HG03175 (cell line): ENCODE data around the gene CASP7.
"Not testable (repeated sequence)": the region's sequence is repeated elsewhere in the genome, so short reads cannot be mapped to it uniquely, and the experiment has no call there.

Source experiments
- ATAC-seq: cut with Tn5 transposase; IDR thresholded peaks from one replicate; pipeline ENCODE4 v1.9.1; 2021; ENCODE audit warnings: mild to moderate bottlenecking, moderate library complexity; ENCODE audit not compliant: unreplicated experiment

Gene CASP7

DNA sequence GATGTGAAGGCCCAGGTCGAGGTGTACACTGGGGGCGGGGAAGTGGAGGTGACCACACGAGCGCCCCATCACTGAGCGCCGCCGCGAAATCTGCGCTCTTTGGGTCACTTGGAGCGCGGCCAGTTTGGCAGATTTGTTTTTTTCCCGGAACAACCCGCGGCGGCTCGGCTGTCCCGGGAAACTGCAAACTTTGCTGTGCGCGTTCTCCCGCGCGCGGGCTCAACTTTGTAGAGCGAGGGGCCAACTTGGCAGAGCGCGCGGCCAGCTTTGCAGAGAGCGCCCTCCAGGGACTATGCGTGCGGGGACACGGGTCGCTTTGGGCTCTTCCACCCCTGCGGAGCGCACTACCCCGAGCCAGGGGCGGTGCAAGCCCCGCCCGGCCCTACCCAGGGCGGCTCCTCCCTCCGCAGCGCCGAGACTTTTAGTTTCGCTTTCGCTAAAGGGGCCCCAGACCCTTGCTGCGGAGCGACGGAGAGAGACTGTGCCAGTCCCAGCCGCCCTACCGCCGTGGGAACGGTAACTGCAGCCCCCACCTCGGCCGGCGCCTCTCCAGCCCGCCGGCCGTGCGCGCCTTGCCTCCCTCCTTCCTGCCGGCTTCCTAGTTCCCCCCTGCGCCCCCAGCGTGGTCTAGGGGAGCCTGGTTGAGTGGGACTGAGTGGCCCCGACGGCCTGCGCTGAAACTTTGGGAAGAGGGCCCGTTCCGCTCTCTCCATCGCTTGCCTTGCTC is at the start of gene CASP7:
CASP7 (plus strand) TSS at position 450 of the 727 bp plus-strand sequence. CDS start 17,582 bp downstream, outside the sequence.
- ATAC-seq: peak; percentile 70

DNA sequence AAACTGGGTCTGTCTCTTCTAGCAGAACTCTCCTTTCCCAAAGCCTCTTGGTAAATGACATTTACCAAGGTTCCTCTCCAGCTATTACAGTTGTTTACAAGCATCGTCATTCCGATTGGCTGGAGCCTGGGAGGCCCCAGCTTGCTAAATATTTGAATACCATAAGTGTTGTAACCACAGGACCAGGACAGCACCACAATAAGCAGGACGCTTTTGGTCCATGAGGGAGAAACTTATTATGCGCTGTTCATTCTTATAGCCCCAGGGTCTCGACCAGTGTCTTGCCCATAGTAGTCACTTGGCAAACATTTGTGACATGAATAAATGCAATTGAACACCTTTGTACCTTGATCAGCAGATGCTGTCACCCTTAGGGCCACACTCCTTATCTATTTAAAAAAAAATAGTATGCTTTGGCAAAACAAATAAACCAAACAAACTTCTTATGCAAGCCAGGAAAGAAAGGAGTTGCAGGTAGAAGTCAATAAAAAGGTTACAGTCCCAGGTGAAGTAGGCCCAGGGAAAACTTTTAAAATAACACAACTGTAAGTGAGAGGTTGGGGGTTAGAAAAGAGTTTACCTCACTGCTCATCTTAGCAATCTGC is 48.7 kb upstream of the CASP7 start:
- ATAC-seq: no peak

DNA sequence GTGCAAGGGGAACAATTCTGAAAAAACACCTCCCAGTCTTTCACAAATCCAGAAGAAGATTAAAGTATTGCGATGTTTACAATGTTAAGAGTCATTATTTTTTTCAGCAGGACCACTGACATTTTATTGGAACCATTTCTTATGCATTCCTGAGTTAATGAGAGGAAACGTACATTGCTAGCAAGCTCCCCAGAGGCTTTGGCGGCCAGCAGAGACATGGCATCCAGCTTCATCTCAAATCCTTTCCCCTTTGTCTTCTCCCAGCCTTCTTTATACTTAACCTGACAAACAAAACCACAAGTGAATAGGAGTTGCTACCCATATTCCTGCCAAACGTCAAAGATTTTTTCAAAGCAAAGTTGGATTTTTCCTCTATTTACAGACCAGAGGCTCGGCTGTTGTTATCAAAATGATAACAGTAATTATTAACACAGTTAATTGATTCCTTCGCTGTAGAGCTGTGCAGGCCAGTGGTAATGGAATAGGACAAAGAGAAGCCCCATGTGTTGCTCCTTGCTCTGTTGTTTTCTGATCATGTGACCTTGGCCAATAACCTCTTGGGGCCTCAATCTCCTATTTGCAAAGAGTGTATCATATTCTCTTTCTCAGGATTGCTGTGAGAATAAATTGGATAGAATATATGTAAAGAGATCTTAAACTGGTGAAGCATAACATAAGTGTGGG is 47.9 kb upstream of the CASP7 start:
- ATAC-seq: no peak

DNA sequence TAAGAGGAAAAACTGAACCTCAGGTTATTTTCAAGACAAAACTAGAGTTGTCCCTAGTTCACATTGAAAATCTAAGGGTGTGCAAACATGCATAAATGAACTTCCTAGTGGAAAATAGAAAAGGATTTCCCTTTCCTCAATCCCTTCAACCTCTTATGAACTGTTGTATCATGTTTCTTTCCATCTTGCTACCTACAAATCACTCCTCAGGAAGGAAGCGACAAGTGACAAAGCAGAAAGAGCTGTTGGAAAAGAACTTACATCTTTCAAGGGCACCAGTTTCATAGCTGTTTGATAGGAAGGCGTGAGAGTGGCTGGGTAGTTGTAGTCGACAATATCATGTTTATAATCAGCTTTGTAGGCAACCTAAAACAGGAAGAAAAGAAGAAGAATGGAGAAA is 39.7 kb upstream of the CASP7 start:
- ATAC-seq: no peak

DNA sequence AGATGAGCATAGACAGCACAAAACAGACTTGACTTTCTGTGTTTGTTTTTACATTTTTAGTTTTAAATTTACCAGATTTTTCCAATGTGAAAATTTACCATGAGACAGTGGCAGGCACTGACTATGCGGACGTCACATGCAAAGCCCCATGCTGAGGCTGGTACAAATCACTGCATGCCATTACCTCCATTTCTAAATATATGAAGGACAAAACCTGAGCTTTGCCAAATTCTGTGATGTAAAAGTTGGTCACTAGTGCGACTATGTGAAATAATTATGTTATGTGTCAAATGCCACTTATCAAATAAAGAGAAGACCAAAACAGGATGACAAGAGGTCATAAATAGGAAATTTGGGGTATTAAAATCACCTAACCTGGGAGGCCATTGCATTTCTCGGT is 38.0 kb upstream of the CASP7 start:
- ATAC-seq: no peak

DNA sequence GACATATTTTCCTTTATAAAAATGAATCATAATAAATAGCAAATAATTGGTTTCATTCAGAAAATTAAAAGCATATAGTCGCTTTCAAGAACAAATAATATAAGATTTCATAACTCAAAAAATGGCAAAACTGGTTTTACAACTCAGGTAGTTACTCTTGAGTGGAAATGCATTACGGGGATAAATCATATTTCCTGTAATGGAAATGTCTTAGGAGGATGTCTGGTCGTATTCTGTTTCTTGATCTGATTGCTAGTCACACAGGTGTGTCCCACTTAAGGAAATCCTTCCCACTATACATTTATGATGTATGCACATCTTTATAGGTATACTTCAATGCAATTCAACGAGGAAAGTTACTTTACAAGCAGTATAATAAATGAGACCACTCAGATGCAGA is 36.5 kb upstream of the CASP7 start:
- ATAC-seq: no peak

DNA sequence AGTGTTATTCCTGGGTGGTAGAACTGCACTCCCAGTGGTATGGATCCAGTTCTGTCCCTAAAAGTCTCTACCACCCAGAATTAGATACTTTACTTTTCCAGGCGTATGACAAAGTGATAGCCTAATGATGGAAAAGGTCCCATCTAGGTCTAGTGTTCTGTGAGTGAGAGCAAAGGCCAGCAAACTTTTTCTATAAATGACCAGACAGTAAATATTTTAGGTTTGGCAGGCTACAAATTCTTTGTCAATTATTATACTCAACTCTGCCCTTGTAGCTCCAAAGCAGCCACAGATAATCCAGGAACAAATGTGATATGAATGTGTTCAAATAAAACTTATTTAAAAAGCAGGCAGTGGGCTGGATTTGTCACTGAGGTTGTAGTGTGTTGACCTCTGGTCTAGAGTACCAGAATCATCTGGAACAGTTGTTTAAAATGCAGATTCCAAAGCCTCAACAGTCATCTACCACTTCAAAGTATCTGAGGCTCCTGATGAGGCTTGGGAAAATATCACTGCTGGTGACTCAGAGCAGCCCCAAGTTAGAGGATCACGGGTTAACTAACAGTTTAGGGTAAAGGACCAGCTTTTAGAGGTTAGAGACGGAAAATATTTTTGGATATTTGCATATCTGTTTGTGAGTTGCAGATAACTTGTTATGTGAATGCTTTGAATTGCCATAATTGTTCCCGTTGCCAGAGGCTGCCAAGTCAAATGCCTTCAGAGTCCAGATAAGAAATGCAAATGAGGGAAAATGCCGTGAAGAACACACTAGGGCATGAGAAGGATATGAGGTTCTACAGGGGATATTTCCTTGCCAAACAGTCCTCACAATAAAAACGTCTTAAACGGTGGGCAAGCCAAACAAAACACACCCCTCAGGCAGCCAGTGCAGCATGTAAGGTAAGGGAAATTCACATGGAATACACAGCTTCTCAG is 35.3 kb upstream of the CASP7 start:
- no peak for ATAC-seq

DNA sequence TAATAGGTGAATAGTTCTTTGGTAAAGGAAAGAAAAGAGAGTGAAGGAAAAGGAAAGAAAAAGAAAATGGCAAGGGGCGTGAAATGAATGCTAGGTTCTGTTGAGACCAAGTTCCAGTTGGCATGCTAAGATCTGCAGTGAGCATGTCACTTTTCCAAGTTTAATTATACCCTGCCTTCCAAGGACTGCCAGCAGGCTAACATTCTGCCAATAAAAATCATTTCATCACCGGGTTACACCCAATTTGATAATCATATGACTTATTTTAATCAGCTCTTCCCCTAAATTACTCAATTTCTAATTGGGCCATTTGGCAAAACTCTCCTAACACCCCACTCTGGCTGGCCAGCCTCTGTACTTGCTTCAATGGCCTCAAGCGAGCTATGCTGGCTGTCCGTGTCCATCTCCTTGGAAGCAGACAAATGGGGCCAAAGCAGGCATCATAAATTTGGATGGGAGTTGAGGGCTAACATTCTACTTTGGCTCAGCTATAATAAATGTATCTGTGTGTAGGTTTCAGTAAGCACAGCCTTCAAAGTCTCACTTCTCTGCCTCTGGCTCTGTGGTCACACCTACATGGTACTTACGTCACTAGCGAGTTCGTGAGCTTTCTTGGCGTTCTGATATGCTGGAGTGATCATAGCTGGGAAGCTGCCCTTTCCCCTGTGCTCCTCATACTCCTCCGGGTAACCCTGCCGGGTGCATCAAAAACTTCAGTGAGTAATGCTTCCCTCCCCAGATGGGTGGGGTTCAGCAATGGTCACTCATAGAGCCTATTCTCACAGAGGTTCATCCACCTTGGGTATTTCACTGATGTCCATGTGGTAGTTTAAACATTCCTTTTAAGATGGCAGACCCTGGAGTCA is 33.1 kb upstream of the CASP7 start:
- no peak for ATAC-seq

DNA sequence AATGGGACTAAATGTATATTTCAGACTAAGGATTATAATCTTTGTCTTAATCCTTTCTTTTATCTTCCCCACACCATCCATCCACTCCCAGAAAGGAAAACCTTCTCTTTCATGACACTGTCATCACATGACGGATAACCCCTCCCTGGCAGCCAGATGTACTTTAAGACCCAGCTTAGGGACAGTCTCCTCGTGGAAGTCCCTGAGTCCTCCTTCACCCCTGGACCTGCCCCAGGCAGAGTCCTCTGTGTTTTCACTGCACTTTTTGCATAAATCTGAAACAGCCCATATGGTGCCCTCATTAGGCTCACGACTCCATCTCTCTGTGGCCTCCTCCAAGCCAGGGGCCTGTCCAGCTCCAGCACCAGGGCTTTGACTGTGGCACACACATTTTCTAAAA is 31.9 kb upstream of the CASP7 start:
- no peak for ATAC-seq

DNA sequence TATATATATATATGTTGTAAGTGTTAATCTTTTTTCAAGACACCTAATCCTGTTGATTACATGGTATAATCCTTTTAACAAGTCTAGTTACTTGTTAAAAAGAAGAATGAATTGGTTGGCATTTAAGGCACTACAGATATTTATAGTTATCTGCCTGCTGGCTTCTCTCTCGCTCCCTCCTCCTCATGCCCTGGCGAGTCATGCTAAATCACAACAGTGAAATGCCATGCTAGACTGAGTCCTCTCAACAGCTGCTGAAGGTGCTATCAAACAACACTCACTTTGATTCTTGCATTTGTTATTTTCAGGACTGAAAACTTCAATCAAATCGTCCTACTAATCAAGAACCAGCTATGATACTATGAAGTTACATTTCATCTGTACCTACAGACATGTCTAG is 31.2 kb upstream of the CASP7 start:
- no peak for ATAC-seq

DNA sequence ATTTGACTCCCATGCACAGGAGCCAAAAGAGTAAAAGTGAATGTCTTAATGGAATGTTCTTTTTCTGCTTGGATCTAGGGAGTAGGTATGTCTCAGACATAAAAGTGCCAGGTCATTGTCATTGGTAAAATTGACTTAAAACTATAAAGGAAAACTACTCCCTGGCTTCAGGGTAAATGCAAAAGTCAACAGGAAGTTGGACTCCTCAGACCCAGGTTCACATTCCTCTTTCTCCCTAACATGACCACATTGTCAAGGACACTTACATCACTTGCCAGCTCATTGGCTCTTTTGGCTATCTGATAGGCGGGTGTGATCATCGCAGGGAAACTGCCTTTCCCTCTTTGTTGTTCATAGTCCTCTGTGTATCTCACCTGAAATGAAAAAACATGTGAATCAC is 29.5 kb upstream of the CASP7 start:
- no peak for ATAC-seq

DNA sequence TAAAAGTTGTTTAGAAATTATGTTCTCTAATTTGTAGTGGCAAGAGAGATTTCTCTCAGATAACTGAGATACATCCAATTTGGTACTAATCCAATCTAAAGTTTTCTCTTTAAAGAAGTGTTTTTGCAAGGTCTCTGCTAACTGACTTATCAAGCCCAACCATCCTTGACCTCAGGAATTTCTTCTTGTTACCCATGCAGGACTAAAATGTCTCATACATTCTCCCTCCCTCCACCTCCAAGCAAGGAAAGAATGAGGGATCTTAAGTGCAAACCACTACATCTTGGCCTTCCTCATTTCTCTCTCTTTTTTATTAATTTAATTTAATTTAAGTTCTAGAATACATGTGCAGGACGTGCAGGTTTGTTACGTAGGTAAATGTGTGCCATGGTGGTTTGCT is 28.7 kb upstream of the CASP7 start:
- ATAC-seq: no peak

DNA sequence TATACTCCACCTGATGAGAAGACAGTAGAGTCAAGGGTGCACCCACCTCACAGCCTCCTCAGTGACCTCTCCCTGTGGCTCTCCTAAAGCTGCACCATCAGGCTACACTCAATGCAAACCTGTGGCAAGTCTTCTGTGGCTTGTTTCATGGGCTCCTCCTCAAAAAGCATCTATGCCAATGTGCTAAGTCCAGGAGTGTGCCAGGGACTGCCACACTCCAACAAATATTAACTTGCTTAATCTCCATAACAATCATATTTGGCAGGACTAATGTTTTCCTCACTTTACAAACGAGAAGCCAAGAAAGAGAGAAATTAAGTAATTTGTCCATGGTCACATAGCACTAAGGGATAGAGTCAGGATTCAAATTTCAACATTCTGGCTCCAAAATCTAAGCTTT is 27.8 kb upstream of the CASP7 start:
- ATAC-seq: no peak

DNA sequence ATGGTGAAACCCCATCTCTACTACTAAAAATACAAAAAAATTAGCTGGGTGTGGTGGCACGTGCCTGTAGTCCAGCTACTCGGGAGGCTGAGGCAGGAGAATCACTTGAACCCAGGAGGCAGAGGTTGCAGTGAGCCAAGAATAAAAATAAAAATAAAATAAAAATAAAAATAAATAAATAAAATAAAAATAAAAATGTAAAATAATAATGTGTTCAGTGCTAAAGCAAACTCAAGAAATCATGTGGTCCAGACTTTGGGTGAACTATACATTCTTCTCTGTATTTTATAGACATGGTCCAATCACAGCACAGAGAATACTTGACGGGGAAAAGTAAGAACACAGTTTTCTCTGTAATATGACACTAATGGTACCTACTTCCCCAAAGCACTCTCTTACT is 27.3 kb upstream of the CASP7 start:
- ATAC-seq: not testable (repeated sequence)

DNA sequence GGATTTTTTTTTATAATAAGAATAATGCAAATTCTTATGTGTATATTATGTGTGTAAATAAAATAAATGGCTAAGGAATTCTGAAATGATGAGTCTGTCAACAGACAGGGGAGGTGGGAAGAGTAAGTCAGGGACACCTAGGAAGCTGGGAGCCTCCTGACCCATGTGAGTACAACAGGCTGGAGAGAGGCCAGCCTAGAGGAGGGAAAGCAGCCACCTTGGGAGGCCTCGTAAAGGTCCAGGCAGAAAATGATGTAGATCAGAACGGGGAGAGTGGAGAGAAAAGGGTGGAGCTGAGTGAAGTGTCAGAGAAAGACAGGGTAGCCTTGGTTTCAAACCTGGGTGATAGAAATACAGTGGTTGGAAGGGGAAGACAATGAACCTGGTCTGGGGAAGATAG is 22.8 kb upstream of the CASP7 start:
- ATAC-seq: no peak

DNA sequence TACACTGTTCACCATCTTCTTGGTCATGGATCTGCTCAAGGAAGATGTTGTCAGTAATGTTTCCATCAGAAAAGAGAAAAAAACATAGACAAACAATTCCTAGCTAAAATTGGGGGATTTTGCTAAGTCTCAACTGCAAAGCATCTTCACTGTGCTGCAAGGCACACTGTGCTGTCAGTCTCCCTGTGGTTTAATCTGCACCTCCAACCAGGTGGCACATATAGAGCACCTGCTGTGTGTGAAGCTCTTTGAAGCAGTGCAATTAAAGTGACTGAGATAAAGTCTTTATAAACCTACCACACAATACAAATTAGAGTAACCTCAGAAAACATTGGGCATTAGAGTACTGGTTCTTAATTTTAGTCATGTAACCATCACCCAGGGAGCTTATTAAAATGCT is 22.2 kb upstream of the CASP7 start:
- ATAC-seq: no peak

DNA sequence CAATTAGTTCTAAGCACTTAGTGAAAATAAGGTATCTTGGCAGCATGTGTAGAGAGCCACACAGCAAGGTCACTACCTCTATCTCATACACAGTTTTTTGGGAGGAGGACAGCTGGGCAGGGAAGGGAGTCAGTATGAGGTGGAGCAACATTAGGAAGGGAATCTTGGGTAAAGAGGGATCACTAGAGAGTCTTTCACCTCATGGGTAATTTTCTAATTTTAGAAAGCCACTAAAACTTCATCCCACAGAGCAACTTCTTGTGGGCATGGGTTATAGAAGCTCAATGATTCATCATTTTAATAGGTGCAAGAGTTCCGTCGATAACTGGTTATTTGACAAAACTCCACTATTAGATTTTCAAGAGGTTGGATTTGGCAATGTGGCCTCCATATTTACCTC is 18.4 kb upstream of the CASP7 start:
- ATAC-seq: no peak

DNA sequence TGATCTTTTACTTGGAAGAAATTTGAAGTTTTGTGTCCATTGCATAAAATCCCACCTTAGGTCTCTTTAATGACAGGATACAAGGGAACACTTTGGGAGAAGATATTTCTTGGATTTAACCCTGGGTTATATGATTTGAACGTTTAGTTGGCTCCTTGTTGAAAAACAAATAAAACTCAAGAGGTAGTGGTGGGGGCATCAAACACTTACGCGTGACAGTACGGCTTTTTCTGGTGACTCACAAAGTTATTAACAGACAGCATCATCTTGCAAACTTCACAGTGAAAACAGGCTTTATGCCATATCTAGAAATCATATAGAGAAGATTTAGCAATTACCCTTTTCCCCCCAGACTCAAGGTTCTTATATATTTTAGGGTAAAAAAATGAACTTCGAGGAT is 16.6 kb upstream of the CASP7 start:
- no peak for ATAC-seq

DNA sequence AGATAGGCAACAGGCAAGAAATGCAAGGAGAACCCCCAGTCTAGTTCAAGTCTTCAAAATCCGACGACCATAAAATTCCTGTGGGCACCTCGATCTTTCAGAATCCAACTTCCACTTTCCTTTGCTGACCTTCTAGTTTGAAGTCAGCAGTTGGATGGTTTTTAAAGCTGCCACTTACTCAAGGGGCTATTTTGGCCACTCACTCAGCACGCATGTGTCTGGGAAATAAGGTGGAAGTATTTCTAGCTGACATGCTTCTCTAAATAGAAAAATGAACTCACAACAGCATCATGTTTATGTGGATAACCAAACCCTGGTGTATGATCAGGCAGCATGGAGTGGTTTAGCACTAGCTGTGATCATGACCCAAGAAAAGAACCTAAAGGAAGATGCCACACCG is 15.8 kb upstream of the CASP7 start, which contains the start of gene NRAP:
NRAP (minus strand) TSS at position 134 of the 400 bp plus-strand sequence. CDS start 159 bp downstream, outside the sequence.
- ATAC-seq: no peak

DNA sequence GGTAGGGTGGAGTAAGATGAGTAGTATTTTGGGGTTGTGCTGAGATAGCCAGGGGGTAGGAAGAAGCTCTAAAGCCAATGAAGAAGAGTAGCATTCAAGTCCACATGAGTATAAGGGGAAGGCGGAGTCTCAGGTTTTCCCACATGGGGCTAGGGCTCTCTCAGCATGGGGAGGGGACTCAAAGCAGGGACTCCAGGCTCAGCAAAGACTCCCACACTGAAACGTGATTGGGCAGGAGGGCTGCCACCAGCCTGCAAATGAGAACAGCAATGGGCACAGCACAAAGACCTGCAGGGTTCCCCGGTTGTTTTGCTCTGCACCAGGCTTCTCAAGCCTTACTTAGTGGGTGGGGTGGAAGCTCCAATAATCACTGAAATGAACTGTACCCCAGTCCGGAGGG is 14.4 kb upstream of the CASP7 start:
- no peak for ATAC-seq
